GM12878 (cell line): ENCODE results near the gene VCL. TPM values are rescaled to one million over a fixed set of nuclear protein-coding genes. Genes with fewer than 3 reads are reported as not detected.

Source experiments
- ATAC-seq: fragments of 200-7000 bp; cut with Tn5 transposase; 3 replicates; pipeline ENCODE4 v1.9.1; 2020; ENCODE audit warnings: mild to moderate bottlenecking, moderate library complexity
- BruUV-seq: library from RNA; stranded (reverse); fragments of 400-500 nt; replicated peaks from 2 replicates; lab custom pipeline; 2021; lab: Mats Ljungman, UMichigan
- CTCF ChIA-PET: fragments of 300-600 bp; sonication (Branson Sonifier 250); formaldehyde crosslinking; extraction: SDS; loops from one replicate; lab custom pipeline; 2021; ENCODE audit warnings: inconsistent platforms; lab: Yijun Ruan, JAX
- POLR2A ChIA-PET: fragments of 350-600 bp; formaldehyde crosslinking; extraction: SDS; loops from one replicate; lab custom pipeline; 2021; ENCODE audit warnings: inconsistent platforms; lab: Charles Lee
- RAD21 ChIA-PET: fragments of 300-600 bp; sonication (Branson Sonifier 250); formaldehyde crosslinking; loops from one replicate; lab custom pipeline; 2023; ENCODE audit warnings: antibody characterized with exemption; ENCODE audit not compliant: unreplicated experiment; lab: Charles Lee
- SMC1A ChIA-PET: fragments of 300-600 bp; sonication (Branson Sonifier 250); formaldehyde crosslinking; loops from one replicate; lab custom pipeline; 2023; ENCODE audit not compliant: unreplicated experiment, uncharacterized antibody; lab: Charles Lee
- DNase-seq: peaks from one replicate; pipeline ENCODE4 v3.0.0-alpha.2; 2011; ENCODE audit warnings: low read depth, low spot score
- FAIRE-seq: peaks from 3 replicates; lab custom pipeline; 2011; peaks lifted over from hg19 to GRCh38; lab: Jason Lieb, UNC
- H2AFZ ChIP-seq: 2 replicates; pipeline ENCODE4 v1.6.0; 2011; ENCODE audit warnings: low read depth, low read length, control low read depth; ENCODE audit not compliant: control insufficient read depth
- H3K27ac ChIP-seq: 2 replicates; pipeline ENCODE4 v1.5.1; 2011; ENCODE audit warnings: control low read depth; ENCODE audit not compliant: control insufficient read depth, insufficient read depth
- H3K27me3 ChIP-seq, 2 experiments: replicated peaks in 1 of 2; 2 replicates each; pipeline versions ENCODE4 v1.6.0 to v1.6.1; 2011; ENCODE audit warnings: low read length in 1 of 2; ENCODE audit not compliant: control insufficient read depth in 2 of 2, insufficient read depth in 2 of 2
- H3K36me3 ChIP-seq, 2 experiments: 2 replicates each; pipeline ENCODE4 v1.5.1; 2011; ENCODE audit warnings: low read length in 1 of 2; ENCODE audit not compliant: control insufficient read depth in 2 of 2, insufficient read depth in 2 of 2
- H3K4me1 ChIP-seq: 2 replicates; pipeline ENCODE4 v1.6.1; 2011; ENCODE audit warnings: mild to moderate bottlenecking, low read length, moderate library complexity, mixed read lengths; ENCODE audit not compliant: control insufficient read depth, insufficient read depth
- H3K4me2 ChIP-seq: 2 replicates; pipeline ENCODE4 v1.6.0; 2011; ENCODE audit warnings: control low read depth; ENCODE audit not compliant: control insufficient read depth, insufficient read depth
- H3K4me3 ChIP-seq: fragments of 200-600 bp; sonication (generic); 2 replicates; pipeline ENCODE4 v1.5.1; 2016
- H3K79me2 ChIP-seq: 2 replicates; pipeline ENCODE4 v1.6.0; 2011; ENCODE audit warnings: low read length; ENCODE audit not compliant: control insufficient read depth, insufficient read depth
- H3K9ac ChIP-seq: 2 replicates; pipeline ENCODE4 v1.8.0; 2011; ENCODE audit warnings: low read length, control low read depth, mixed read lengths; ENCODE audit not compliant: control insufficient read depth, insufficient read depth
- H3K9me3 ChIP-seq: replicated peaks from 3 replicates; pipeline ENCODE4 v1.5.1; 2011; ENCODE audit warnings: mild to moderate bottlenecking, low read length; ENCODE audit not compliant: control insufficient read depth, insufficient read depth
- H4K20me1 ChIP-seq: 2 replicates; pipeline ENCODE4 v1.6.0; 2011; ENCODE audit not compliant: control insufficient read depth, insufficient read depth
- BACH1 ChIP-seq: fragments of 450-650 bp; IDR thresholded peaks from 2 replicates; pipeline ENCODE4 v1.6.1; 2017; ENCODE audit warnings: mild to moderate bottlenecking, borderline replicate concordance
- E2F4 ChIP-seq: IDR thresholded peaks from 2 replicates; pipeline ENCODE4 v1.6.1; 2012; ENCODE audit warnings: low read depth, low read length, improper control_type of control experiment
- EED ChIP-seq: sonication (generic); IDR thresholded peaks from 2 replicates; pipeline ENCODE4 v1.6.1; 2016; ENCODE audit warnings: antibody characterized with exemption, low read depth
- HCFC1 ChIP-seq: fragments of 150-350 bp; IDR thresholded peaks from 2 replicates; pipeline ENCODE4 v1.6.1; 2014; ENCODE audit warnings: low read length
- HDAC2 ChIP-seq: fragments of 200-600 bp; sonication (generic); IDR thresholded peaks from 2 replicates; pipeline ENCODE4 v1.6.1; 2017
- IRF4 ChIP-seq: IDR thresholded peaks from 2 replicates; pipeline ENCODE4 v1.6.1; 2011; ENCODE audit warnings: low read depth, low read length
- IRF5 ChIP-seq: fragments of 450-650 bp; IDR thresholded peaks from 2 replicates; pipeline ENCODE4 v1.6.1; 2017; ENCODE audit warnings: borderline replicate concordance
- NFXL1 ChIP-seq: fragments of 450-650 bp; IDR thresholded peaks from 2 replicates; pipeline ENCODE4 v1.6.1; 2017; ENCODE audit warnings: antibody characterized with exemption, mild to moderate bottlenecking, borderline replicate concordance
- PKNOX1 ChIP-seq: fragments of 450-650 bp; IDR thresholded peaks from 2 replicates; pipeline ENCODE4 v1.6.1; 2016; ENCODE audit warnings: mild to moderate bottlenecking
- POLR2AphosphoS2 ChIP-seq: IDR thresholded peaks from 2 replicates; pipeline ENCODE4 v1.6.1; 2011; ENCODE audit warnings: low read depth, mild to moderate bottlenecking, low read length, improper control_type of control experiment, moderate library complexity
- POLR2AphosphoS5 ChIP-seq: IDR thresholded peaks from 2 replicates; pipeline ENCODE4 v1.6.1; 2011; ENCODE audit warnings: mild to moderate bottlenecking, low read length, inconsistent platforms
- RBBP5 ChIP-seq: fragments of 200-600 bp; sonication (generic); conservative IDR thresholded peaks from 2 replicates; pipeline ENCODE4 v1.6.1; 2016
- RELA ChIP-seq: fragments of 450-650 bp; IDR thresholded peaks from 2 replicates; pipeline ENCODE4 v1.8.0; 2014; ENCODE audit warnings: borderline replicate concordance; ENCODE audit not compliant: partially characterized antibody
- REST ChIP-seq: IDR thresholded peaks from 2 replicates; pipeline ENCODE4 v1.6.1; 2012; ENCODE audit warnings: mild to moderate bottlenecking, low read depth, low read length
- STAT1 ChIP-seq: fragments of 450-650 bp; conservative IDR thresholded peaks from 2 replicates; pipeline ENCODE4 v1.6.1; 2014; ENCODE audit warnings: antibody characterized with exemption, mild to moderate bottlenecking
- ZNF622 ChIP-seq: fragments of 450-650 bp; IDR thresholded peaks from 2 replicates; pipeline ENCODE4 v1.6.1; 2017; ENCODE audit warnings: mild to moderate bottlenecking, inconsistent platforms
- ZSCAN29 ChIP-seq: fragments of 450-650 bp; IDR thresholded peaks from 2 replicates; pipeline ENCODE4 v1.6.1; 2017; ENCODE audit warnings: mild to moderate bottlenecking, moderate library complexity
- in situ Hi-C: fragments of 300-500 bp; cut with MboI; formaldehyde crosslinking; loops from 9 replicates; pipeline ENCODE4 v1.14.3; 2018; ENCODE audit warnings: mixed read lengths
- intact Hi-C: fragments of 100-400 bp; cut with micrococcal nuclease; formaldehyde crosslinking; loops from one replicate; pipeline ENCODE4 v1.14.2; 2022; ENCODE audit not compliant: unreplicated experiment
- polyA plus RNA-seq, 11 experiments: library from polyadenylated mRNA; depleted of rRNA in 4 of 11; unstranded in 6 of 11; stranded (reverse) in 5 of 11; fragments of >200 nt; fragmentation: Nextera tagmentation in 4 of 11; fragmentation: Illumina TruSeq in 1 of 11; extraction: Ambion mirVana in 4 of 11; extraction: Trizol in 1 of 11; gene quantifications; 1 replicate in 1 of 11; 2 replicates in 10 of 11; pipeline versions ENCODE4 v1.2.1 to v1.2.3, GENCODE V29; 2011 to 2016; ENCODE audit warnings: inconsistent platforms in 2 of 11, missing spikeins in 2 of 11, low read depth in 1 of 11
- total RNA-seq, 4 experiments: library from RNA; depleted of rRNA in 3 of 4; stranded (reverse); fragments of >200 nt in 3 of 4; fragmentation: Illumina TruSeq in 1 of 4; extraction: Trizol in 1 of 4; gene quantifications; 2 replicates each; pipeline versions ENCODE4 v1.2.1 to v1.2.3, GENCODE V29; 2013 to 2021

The VCL gene
- total and polyA plus RNA-seq, 10 of the 15 experiments (the other 5 are each of a cell fraction or from before 2014, with no cell fraction given), result 6.7 to 54.6 (median 24.3) TPM

GRCh38 chr10:74109452-74109851 is 111.5 kb downstream of the VCL start:
- Histone ChIP-seq H3K27me3 (no peaks in the 10 kb centered on the region), H3K27ac (no peak overlapping the region), H3K36me3 (peaks cover 3 to 29% of the 10 kb centered on the region in 2 experiments), H3K4me3 (no peak overlapping the region), H3K9me3 (no peaks in the 10 kb centered on the region), H4K20me1 (peaks cover 3% of the 10 kb centered on the region; the same call in 1 of the 2 replicates), H3K4me1 (no peaks in the 10 kb centered on the region), H3K4me2 (no peak overlapping the region), H3K9ac (no peak overlapping the region), H3K79me2 (no peaks in the 10 kb centered on the region), H2AFZ (no peak overlapping the region)
- no peak for TF ChIP-seq IRF5
- TF ChIP-seq POLR2AphosphoS5, result no peak
- TF ChIP-seq ZNF622, result no peak
- no peak for TF ChIP-seq PKNOX1
- no peak for TF ChIP-seq HCFC1
- no peak for TF ChIP-seq POLR2AphosphoS2
- TF ChIP-seq HDAC2, result no peak
- no peak for TF ChIP-seq REST
- TF ChIP-seq BACH1, result no peak
- no peak for TF ChIP-seq RBBP5
- TF ChIP-seq E2F4, result no peak
- TF ChIP-seq ZSCAN29, result no peak
- TF ChIP-seq NFXL1, result no peak
- TF ChIP-seq STAT1, result no peak
- TF ChIP-seq EED, result no peak
- TF ChIP-seq RELA, result no peak
- no peak for TF ChIP-seq IRF4
- BruUV-seq, result no TSS peak
- intact Hi-C loops (no loop called here), in situ Hi-C loops (no loop called here)
- RAD21 ChIA-PET, result interaction anchor here (0.6 to 1.2 kb wide), 6 partner anchors 40 to 267 kb away, joined by 3 to 4 read pairs (median 3); no protein-coding TSS in a partner anchor
- ATAC-seq, result no peak
- POLR2A ChIA-PET, result interaction anchor here (0.5 to 1.0 kb wide), 5 partner anchors 8 to 682 kb away, joined by 3 to 5 read pairs (median 3); no protein-coding TSS in a partner anchor
- CTCF ChIA-PET, result interaction anchor here (0.8 to 13.9 kb wide), 11 partner anchors 9 to 229 kb away, joined by 3 to 185 read pairs (median 5); no protein-coding TSS in a partner anchor
- no peak for FAIRE-seq
- SMC1A ChIA-PET, result interaction anchor here (1.0 to 5.0 kb wide), 9 partner anchors 13 to 175 kb away, joined by 3 to 23 read pairs (median 3); no protein-coding TSS in a partner anchor
- no peak for DNase-seq
